GM13976 (cell line): Measurements from ENCODE around the gene SPTBN1.

Experiments
- DNase-seq: peaks from one replicate; pipeline ENCODE4 v3.0.0; 2012; ENCODE audit warnings: low spot score
- in situ Hi-C: fragments of 300-500 bp; cut with MboI; formaldehyde crosslinking; loops from one replicate; pipeline ENCODE4 v1.12.0; 2022; ENCODE audit warnings: low sequenced_read_pairs, mixed read lengths, inconsistent platforms; ENCODE audit not compliant: unreplicated experiment
- TF ChIP-seq, protein P1 (sequence below): IDR thresholded peaks from 2 replicates; pipeline ENCODE4 v1.5.1; 2012; ENCODE audit warnings: borderline replicate concordance, mild to moderate bottlenecking; ENCODE audit not compliant: insufficient read depth; ENCODE audit errors: extremely low read depth, missing control alignments, control extremely low read depth

Gene SPTBN1

GRCh38 chr2:54635554-54636152 is 179.5 kb downstream of the SPTBN1 start:
- TF ChIP-seq, protein P1, sequence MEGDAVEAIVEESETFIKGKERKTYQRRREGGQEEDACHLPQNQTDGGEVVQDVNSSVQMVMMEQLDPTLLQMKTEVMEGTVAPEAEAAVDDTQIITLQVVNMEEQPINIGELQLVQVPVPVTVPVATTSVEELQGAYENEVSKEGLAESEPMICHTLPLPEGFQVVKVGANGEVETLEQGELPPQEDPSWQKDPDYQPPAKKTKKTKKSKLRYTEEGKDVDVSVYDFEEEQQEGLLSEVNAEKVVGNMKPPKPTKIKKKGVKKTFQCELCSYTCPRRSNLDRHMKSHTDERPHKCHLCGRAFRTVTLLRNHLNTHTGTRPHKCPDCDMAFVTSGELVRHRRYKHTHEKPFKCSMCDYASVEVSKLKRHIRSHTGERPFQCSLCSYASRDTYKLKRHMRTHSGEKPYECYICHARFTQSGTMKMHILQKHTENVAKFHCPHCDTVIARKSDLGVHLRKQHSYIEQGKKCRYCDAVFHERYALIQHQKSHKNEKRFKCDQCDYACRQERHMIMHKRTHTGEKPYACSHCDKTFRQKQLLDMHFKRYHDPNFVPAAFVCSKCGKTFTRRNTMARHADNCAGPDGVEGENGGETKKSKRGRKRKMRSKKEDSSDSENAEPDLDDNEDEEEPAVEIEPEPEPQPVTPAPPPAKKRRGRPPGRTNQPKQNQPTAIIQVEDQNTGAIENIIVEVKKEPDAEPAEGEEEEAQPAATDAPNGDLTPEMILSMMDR = no peak
- in situ Hi-C loops = no loop called here
- no peak for DNase-seq

DNA sequence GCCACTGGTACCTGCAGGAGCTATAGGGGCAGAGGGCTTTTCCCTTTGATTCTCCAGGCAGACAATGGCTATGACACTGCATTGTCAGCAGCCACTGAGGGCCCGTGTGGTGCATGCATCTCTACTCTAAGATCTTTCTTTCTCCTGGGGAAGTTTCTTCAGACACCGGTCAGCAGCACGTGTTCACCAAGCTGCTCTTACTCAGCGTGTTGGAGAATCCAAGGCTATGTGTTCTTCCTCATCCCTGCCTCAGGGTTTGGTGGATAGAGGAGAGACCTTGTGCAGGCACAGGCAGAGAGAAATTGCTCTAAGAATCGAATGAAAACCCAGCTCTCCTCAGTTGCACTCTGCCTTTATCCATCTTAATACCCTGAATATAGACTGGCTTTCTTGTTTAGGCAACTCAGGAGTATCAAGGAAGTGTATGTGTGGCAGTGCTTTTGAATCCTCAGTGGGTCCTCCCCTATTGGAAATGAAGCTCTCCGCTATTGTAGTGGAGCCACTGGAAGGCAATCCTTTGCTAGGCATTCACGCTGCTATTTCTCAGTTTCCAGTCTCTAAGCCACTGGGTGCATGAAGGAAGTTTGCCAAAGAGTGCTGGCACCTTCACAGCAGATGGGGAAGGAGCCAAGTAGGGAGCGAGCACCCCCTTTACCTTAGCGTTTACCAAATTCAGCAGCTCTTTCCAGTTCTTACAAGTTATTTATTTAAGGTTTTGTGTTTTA is 180.4 kb downstream of the SPTBN1 start:
- TF ChIP-seq, protein P1 = no peak
- DNase-seq = no peak
- in situ Hi-C loops = no loop called here

DNA sequence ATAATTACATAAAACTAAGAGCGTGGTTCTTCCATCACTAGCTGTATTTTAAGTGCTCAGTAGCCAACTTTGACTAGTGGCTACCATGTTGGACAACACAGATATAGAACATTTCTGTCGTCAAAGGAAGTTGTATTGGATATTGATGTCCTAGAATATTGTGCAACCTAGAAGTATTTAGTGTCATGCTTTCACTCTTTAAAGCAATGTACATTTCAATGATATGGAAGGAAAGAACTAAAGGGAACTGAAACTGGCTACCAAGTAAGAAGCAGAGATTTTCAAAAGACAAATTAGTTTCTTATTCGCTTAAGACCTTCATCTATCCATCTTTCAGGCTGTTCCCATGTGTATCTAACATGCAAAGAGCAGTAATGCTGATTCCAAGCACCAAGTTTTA is 182.0 kb downstream of the SPTBN1 start:
- peak; percentile 38 for DNase-seq
- in situ Hi-C loops = no loop called here
- TF ChIP-seq, protein P1 = no peak

DNA sequence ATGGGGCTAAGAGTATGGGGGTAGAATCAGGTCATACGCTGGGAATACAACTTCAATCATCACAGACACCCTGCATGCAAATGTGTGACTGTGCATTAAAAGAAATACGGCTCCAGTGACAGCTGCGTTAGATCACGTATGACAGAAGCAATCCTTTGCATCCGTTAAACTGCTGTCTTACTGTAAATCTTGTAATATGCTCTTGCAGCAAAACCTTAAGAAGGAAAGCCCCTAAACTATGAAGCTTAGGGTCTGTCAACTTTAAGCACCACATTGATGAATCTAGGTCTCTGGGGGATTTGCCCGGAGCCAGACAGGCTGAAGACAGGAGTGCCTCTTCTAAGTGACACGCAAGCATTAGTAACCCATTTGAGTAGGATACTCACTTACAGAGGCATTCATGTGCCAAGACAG is 182.7 kb downstream of the SPTBN1 start:
- in situ Hi-C loops = no loop called here
- no peak for DNase-seq
- TF ChIP-seq, protein P1 = no peak

- no peak for DNase-seq
- TF ChIP-seq, protein P1 = no peak
- in situ Hi-C loops = no loop called here
Measured at GRCh38 chr2:54639609-54640008, 183.5 kb downstream of the SPTBN1 start.

- in situ Hi-C loops = no loop called here
- no peak for DNase-seq
Measured at GRCh38 chr2:54640834-54641540, 184.9 kb downstream of the SPTBN1 start.

More at GRCh38 chr2:54640834-54641540, 184.9 kb downstream of the SPTBN1 start:
- TF ChIP-seq, protein P1 = no peak
